B cell (primary cell): ENCODE measurements around the gene ACP6. TPM values are rescaled to one million over a fixed set of nuclear protein-coding genes. Genes with fewer than 3 reads are reported as not detected.

Source experiments
- ATAC-seq: fragments of 200-7000 bp; cut with Tn5 transposase; one replicate; pipeline ENCODE4 v1.10.0; 2021; ENCODE audit warnings: low read depth, mild to moderate bottlenecking, moderate number of reproducible peaks, moderate library complexity
- CTCF ChIA-PET: fragments of 350-600 bp; sonication (Branson Sonifier 250); formaldehyde crosslinking; loops from one replicate; lab custom pipeline; 2021; ENCODE audit warnings: antibody characterized with exemption, inconsistent platforms; lab: Charles Lee
- POLR2A ChIA-PET: fragments of 350-600 bp; sonication (Branson Sonifier 250); formaldehyde crosslinking; loops from one replicate; lab custom pipeline; 2021; ENCODE audit warnings: antibody characterized with exemption; lab: Charles Lee
- DNase-seq: peaks from one replicate; pipeline ENCODE4 v3.0.0; 2013
- H2AFZ ChIP-seq: 2 replicates; pipeline ENCODE4 v1.6.1; 2012; ENCODE audit warnings: mild to moderate bottlenecking, low read depth, low read length; ENCODE audit not compliant: insufficient read depth, poor library complexity, severe bottlenecking
- H3K27ac ChIP-seq, 2 donors: 1 replicate in 1 of 2; 2 replicates in 1 of 2; pipeline ENCODE4 v1.5.1; 2012 to 2013; ENCODE audit warnings: low read length in 2 of 2, mild to moderate bottlenecking in 2 of 2, moderate library complexity in 1 of 2
- H3K27me3 ChIP-seq, 4 experiments: fragments of 200-600 bp in 1 of 4; sonication (generic) in 1 of 4; replicated peaks in 1 of 4; 1 replicate in 2 of 4; 2 replicates in 2 of 4; pipeline versions ENCODE4 v1.6.1 to v1.7.0; 2013 to 2016; ENCODE audit warnings: low read length in 3 of 4, mild to moderate bottlenecking in 2 of 4, mixed read lengths in 1 of 4, moderate library complexity in 1 of 4; ENCODE audit not compliant: insufficient read depth in 4 of 4, control insufficient read depth in 3 of 4; ENCODE audit errors: control extremely low read depth in 1 of 4
- H3K36me3 ChIP-seq, 2 experiments: replicated peaks in 1 of 2; 1 replicate in 1 of 2; 2 replicates in 1 of 2; pipeline versions ENCODE4 v1.6.1 to v1.7.1; 2013; ENCODE audit warnings: low read length in 1 of 2; ENCODE audit not compliant: insufficient read depth in 2 of 2, control insufficient read depth in 1 of 2; ENCODE audit errors: control extremely low read depth in 1 of 2, extremely low read depth in 1 of 2
- H3K4me1 ChIP-seq, 2 donors: fragments of 200-600 bp in 1 of 2; sonication (generic) in 1 of 2; 1 replicate in 1 of 2; 2 replicates in 1 of 2; pipeline versions ENCODE4 v1.5.1 to v1.6.1; 2013 to 2017; ENCODE audit warnings: low read length in 2 of 2; ENCODE audit not compliant: control insufficient read depth in 2 of 2, insufficient read depth in 2 of 2
- H3K4me2 ChIP-seq: replicated peaks from 2 replicates; pipeline ENCODE3; 2012; ENCODE audit warnings: mild to moderate bottlenecking, low read depth, low read length; ENCODE audit not compliant: poor library complexity, severe bottlenecking
- H3K4me3 ChIP-seq, 5 experiments: fragments of 200-600 bp in 1 of 5; sonication (generic) in 1 of 5; 1 replicate in 3 of 5; 2 replicates in 2 of 5; pipeline versions ENCODE4 v1.5.1 to v1.7.0; 2011 to 2016; ENCODE audit warnings: low read length in 4 of 5, mild to moderate bottlenecking in 4 of 5, low read depth in 2 of 5, control low read depth in 1 of 5, moderate library complexity in 1 of 5; ENCODE audit not compliant: insufficient read depth in 1 of 5; ENCODE audit errors: control extremely low read depth in 1 of 5, extremely low read depth in 1 of 5
- H3K79me2 ChIP-seq: fragments of 200-600 bp; sonication (generic); one replicate; pipeline ENCODE4 v1.6.0; 2016; ENCODE audit warnings: low read length; ENCODE audit not compliant: control insufficient read depth, insufficient read depth
- H3K9ac ChIP-seq: fragments of 200-600 bp; sonication (generic); 2 replicates; pipeline ENCODE4 v1.6.1; 2017; ENCODE audit warnings: mild to moderate bottlenecking, low read length, moderate library complexity
- H3K9me3 ChIP-seq, 3 donors: one replicate each; pipeline versions ENCODE4 v1.6.1 to v1.7.1; 2013; ENCODE audit warnings: low read length in 2 of 3; ENCODE audit not compliant: control insufficient read depth in 2 of 3, insufficient read depth in 1 of 3; ENCODE audit errors: control extremely low read depth in 1 of 3
- H4K20me1 ChIP-seq: 2 replicates; pipeline ENCODE4 v1.6.0; 2012; ENCODE audit warnings: mild to moderate bottlenecking, low read length; ENCODE audit not compliant: insufficient read depth, control insufficient read depth, poor library complexity, severe bottlenecking
- H3K27ac Mint-ChIP-seq: one replicate; pipeline ENCODE4 v1.8.0; 2021; ENCODE audit warnings: mixed read lengths
- H3K27me3 Mint-ChIP-seq: one replicate; pipeline ENCODE4 v1.8.0; 2021; ENCODE audit warnings: mixed read lengths
- H3K4me1 Mint-ChIP-seq: one replicate; pipeline ENCODE4 v1.8.0; 2021; ENCODE audit warnings: mixed read lengths
- H3K4me3 Mint-ChIP-seq: one replicate; pipeline ENCODE4 v1.8.0; 2021; ENCODE audit warnings: mixed read lengths
- H3K9me3 Mint-ChIP-seq: one replicate; pipeline ENCODE4 v1.8.0; 2022; ENCODE audit warnings: mixed read lengths; ENCODE audit not compliant: insufficient read depth
- EZH2 ChIP-seq: IDR thresholded peaks from 2 replicates; pipeline ENCODE4 v1.6.1; 2012; ENCODE audit warnings: borderline replicate concordance, low read depth, mild to moderate bottlenecking, moderate library complexity, low read length; ENCODE audit not compliant: insufficient read depth, poor library complexity, severe bottlenecking
- WGBS: methylation state at CpG from one replicate; pipeline ENCODE4 v1.1.5; 2013; ENCODE audit warnings: missing lambda C conversion rate; ENCODE audit not compliant: insufficient coverage; 5-methylcytosine and 5-hydroxymethylcytosine counted together
- intact Hi-C: fragments of 100-400 bp; cut with micrococcal nuclease; formaldehyde crosslinking; loops from one replicate; pipeline ENCODE4 v1.10.0; 2022
- polyA plus RNA-seq: library from polyadenylated mRNA; depleted of rRNA; stranded (reverse); fragments of >200 nt; gene quantifications from 2 replicates; pipeline ENCODE4 v1.2.3, GENCODE V29; 2012
- total RNA-seq, 2 donors: library from RNA; stranded (reverse); fragments of 120-200 nt in 1 of 2; gene quantifications; 1 replicate in 1 of 2; 2 replicates in 1 of 2; pipeline versions ENCODE4 v1.2.3 to v1.2.4, GENCODE V29; 2013 to 2022
- TF ChIP-seq, protein P1 (sequence below): fragments of 200-600 bp; IDR thresholded peaks from one replicate; pipeline ENCODE4 v1.8.0; 2022; ENCODE audit warnings: antibody characterized with exemption, mild to moderate bottlenecking

Gene ACP6
- total and polyA plus RNA-seq, 2 donors (not counting 1 experiment from before 2014, with no cell fraction given): 5.0 to 15.7 TPM

DNA sequence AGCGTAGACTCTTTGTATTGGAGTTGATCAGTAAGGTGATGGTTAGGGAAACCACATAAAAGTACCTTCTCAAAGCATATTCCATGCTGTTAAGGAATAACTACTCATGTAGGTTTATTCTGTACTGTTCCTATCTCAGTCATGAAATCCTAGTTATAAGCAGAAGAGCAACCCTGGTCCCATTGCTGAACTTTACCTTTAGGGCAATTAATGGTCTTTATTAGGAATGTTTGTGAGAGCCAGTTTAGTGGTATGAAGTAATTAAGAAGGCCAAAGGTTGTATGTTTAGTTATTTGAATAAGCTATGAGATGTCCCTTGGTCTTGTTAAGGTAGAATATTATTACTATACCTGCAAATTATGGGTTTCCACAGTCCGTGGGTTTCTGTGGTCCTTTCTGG lies 44.0 kb downstream of the ACP6 start:
- no peak overlapping the region for H3K27ac ChIP-seq
- H3K36me3 ChIP-seq: no peaks in the 10 kb centered on the region
- POLR2A ChIA-PET: no interaction called here

GRCh38 chr1:147625362-147625995 lies 44.8 kb downstream of the ACP6 start:
- DNase-seq (peak; percentile 21), ATAC-seq (no peak)
- Histone ChIP-seq H3K9me3 (no peaks in the 10 kb centered on the region), H3K79me2 (no peaks in the 10 kb centered on the region), H4K20me1 (no peaks in the 10 kb centered on the region), H3K9ac (no peak overlapping the region), H3K4me2 (peak overlapping the region; percentile 42), H3K27me3 (no peaks in the 10 kb centered on the region), H3K4me1 (peaks cover 7% of the 10 kb centered on the region in 2 donors), H3K27ac (no peak overlapping the region), H3K4me3 (no peak overlapping the region), H2AFZ (no peak overlapping the region), H3K36me3 (no peaks in the 10 kb centered on the region)
- no peak overlapping the region for H3K27ac Mint-ChIP-seq
- intact Hi-C loops: loop anchor here (10.0 kb wide), 1 partner anchor 159 kb away; no protein-coding TSS in a partner anchor
- CTCF ChIA-PET: interaction anchor here (1.2 to 4.0 kb wide), 4 partner anchors 12 to 132 kb away, joined by 4 to 21 read pairs (median 11); a partner anchor contains a TSS
- TF ChIP-seq, protein P1, sequence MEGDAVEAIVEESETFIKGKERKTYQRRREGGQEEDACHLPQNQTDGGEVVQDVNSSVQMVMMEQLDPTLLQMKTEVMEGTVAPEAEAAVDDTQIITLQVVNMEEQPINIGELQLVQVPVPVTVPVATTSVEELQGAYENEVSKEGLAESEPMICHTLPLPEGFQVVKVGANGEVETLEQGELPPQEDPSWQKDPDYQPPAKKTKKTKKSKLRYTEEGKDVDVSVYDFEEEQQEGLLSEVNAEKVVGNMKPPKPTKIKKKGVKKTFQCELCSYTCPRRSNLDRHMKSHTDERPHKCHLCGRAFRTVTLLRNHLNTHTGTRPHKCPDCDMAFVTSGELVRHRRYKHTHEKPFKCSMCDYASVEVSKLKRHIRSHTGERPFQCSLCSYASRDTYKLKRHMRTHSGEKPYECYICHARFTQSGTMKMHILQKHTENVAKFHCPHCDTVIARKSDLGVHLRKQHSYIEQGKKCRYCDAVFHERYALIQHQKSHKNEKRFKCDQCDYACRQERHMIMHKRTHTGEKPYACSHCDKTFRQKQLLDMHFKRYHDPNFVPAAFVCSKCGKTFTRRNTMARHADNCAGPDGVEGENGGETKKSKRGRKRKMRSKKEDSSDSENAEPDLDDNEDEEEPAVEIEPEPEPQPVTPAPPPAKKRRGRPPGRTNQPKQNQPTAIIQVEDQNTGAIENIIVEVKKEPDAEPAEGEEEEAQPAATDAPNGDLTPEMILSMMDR: no peak
- no peak for TF ChIP-seq EZH2
- no peaks in the 10 kb centered on the region for H3K27me3 Mint-ChIP-seq
- no peak overlapping the region for H3K4me3 Mint-ChIP-seq
- POLR2A ChIA-PET: no interaction called here
- no CpG with 5 or more reads among the region's 7 CpGs for WGBS
- H3K9me3 Mint-ChIP-seq: no peaks in the 10 kb centered on the region
- H3K4me1 Mint-ChIP-seq: peaks cover 11% of the 10 kb centered on the region

More for the DNA sequence above, 44.0 kb downstream of the ACP6 start:
- DNase-seq (no peak), ATAC-seq (no peak)
- no peaks in the 10 kb centered on the region for H3K9me3 Mint-ChIP-seq
- H3K9ac ChIP-seq: no peak overlapping the region
- no peaks in the 10 kb centered on the region for H3K9me3 ChIP-seq
- CTCF ChIA-PET: interaction anchor here (0.8 to 4.0 kb wide), 11 partner anchors 11 to 352 kb away, joined by 3 to 21 read pairs (median 4); a partner anchor contains a TSS
- intact Hi-C loops: loop anchor here (10.0 kb wide), 1 partner anchor 159 kb away; no protein-coding TSS in a partner anchor
- H3K27ac Mint-ChIP-seq: no peak overlapping the region
- H3K27me3 Mint-ChIP-seq: no peaks in the 10 kb centered on the region
- peaks cover 7% of the 10 kb centered on the region in 2 donors for H3K4me1 ChIP-seq
- peaks cover 11% of the 10 kb centered on the region for H3K4me1 Mint-ChIP-seq
- H4K20me1 ChIP-seq: no peaks in the 10 kb centered on the region
- no peaks in the 10 kb centered on the region for H3K79me2 ChIP-seq
- no peak overlapping the region for H3K4me3 Mint-ChIP-seq
- no peaks in the 10 kb centered on the region for H3K27me3 ChIP-seq
- no CpG with 5 or more reads among the region's 2 CpGs for WGBS
- H3K4me2 ChIP-seq: no peak overlapping the region
- H3K4me3 ChIP-seq: no peak overlapping the region
- TF ChIP-seq, protein P1: peak; percentile 16
- no peak for TF ChIP-seq EZH2
- no peak overlapping the region for H2AFZ ChIP-seq
